GM18498 (cell line): Measurements from ENCODE around the gene PRKN.
"Not testable (repeated sequence)": the region's sequence is repeated elsewhere in the genome, so short reads cannot be mapped to it uniquely, and the experiment has no call there.

Experiments used
- ATAC-seq: cut with Tn5 transposase; IDR thresholded peaks from one replicate; pipeline ENCODE4 v1.9.1; 2021; ENCODE audit warnings: mild to moderate bottlenecking, moderate library complexity; ENCODE audit not compliant: unreplicated experiment

PRKN gene

DNA sequence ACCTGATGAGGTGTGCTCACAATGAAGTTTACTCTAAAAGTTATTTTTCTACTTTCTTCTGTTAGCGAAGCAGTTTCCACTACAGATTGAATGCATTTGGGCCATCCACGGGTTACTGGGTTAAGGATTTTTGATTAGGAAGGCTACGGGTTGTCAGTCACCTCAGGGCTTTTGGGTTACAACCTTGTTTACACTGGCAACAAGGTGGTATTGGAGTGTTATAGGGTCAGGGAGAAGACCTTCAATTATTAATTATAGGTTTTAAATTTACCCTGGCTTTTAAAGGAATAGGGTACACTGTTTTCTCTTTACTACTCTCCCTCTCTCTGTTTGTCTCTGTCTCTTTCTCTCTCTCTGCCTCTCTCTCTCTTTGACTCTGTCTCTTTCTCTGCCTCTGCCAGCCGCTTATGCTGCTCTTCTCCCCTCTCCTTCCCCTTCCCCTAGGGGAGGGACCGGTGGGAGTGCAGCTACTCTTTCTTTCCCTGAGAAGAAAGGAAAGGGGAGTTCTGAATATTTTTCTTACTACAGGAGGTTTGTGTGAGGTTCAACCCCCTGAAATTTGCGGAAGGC, 1413.5 kb downstream of the PRKN start:
- no peak for ATAC-seq

DNA sequence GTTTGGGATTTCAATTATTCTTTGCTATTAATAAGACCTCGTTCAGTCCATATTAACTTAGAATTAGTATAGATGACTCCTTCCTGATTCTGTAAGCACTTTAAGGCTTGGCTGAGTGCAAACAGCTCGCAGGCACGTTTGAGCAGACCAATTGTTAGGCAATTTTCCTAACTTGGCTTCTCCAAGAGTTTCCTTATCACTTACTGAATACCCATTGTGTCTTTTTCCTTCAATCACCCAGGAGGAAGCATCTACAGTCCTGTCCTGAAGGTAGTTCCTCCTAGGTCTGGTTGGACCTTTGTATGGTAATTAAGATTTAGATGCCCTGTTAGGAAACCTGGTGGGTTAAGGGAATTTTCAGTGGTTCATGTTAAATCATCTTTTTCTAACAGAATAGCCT, 1414.1 kb downstream of the PRKN start:
- not testable (repeated sequence) for ATAC-seq

DNA sequence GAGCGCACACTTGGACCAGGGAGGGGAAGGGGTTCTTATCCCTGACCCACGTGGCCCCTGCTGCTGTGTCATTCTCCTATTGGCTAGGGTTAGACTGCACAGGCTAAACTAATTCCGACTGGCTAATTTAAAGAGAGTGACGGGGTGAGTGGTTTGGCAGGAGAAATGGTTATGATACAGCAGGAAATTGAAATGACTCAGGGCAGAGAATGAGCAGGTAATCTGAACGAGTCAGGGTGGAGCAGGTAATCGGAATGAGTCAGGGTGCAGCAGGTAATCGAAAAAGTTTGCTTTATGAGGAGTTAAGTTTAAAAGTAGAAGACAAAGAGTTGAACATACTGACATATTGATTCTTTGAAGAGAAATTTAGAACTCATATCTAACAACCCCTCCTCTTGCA, 1417.8 kb downstream of the PRKN start:
- not testable (repeated sequence) for ATAC-seq

DNA sequence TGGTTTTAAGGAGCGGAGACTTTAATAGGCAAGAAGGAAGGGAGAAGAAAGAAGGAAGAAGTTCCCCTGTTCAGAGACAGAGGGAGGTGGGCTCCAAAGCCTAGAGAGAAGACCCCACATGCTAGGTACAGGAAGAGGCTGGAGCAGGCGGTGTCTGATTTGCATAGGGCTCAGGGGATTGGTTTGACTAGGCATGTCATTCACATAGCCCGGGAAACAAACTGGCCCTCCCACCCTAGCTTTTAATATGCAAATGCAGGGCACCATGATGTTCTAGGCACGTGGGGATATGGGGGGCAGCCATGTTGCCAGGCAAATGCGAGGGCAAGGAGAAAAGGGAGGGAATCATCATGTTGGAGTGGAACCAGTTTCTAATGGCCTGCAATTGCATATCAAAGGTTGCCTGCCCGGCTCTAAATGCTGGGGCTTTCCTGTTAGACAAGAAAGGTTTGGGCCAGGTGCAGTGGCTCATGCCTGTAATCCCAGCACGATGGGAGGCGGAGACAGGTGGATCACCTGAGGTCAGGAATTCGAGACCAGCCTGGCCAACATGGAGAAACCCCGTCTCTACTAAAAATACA, 1419.4 kb downstream of the PRKN start:
- no peak for ATAC-seq

DNA sequence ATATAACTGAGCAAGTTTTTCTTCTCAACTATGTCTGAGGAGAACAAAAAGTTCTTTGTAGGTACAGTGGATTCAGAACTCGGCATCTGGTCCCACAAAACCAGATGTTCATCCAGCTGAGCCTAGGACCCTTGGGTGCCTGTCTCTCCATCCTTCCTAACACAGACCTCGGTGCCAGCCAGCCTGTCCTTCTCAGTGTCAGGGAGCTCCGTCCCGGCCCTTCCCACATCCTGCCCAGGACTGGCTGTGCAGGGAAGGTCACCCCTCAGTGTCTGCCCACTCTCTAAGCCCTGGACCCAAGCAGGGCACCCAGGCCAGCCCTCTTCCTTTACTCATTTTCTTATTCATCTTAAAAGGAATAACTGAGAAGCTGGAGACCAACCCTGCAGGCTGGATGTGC, 1421.7 kb downstream of the PRKN start:
- ATAC-seq, result no peak

GRCh38 chr6:161303628-161304340, 1423.8 kb downstream of the PRKN start:
- no peak for ATAC-seq

- ATAC-seq, result no peak
These were observed 1424.6 kb downstream of the PRKN start for GRCh38 chr6:161302949-161303348.

DNA sequence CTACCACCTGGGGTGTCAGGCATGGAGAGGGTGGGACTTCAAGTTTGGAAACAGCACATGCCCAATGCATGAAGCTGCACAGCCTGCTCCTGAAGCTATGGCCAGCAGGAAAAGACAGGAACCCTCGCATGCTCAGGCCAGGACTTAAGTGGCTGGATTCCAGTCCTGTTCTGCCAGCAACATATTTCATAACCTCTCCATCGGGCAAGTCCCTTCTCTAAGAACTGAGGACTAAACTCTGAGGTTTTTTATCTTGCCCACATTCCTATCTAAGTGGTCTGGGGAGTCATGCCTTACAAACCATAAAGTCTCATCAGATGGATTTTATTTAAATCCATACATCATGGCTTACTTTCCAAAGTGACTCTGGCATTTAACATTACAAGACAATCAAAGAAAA, 1426.2 kb downstream of the PRKN start:
- no peak for ATAC-seq

GRCh38 chr6:161300823-161301222, 1426.7 kb downstream of the PRKN start:
- ATAC-seq, result no peak

DNA sequence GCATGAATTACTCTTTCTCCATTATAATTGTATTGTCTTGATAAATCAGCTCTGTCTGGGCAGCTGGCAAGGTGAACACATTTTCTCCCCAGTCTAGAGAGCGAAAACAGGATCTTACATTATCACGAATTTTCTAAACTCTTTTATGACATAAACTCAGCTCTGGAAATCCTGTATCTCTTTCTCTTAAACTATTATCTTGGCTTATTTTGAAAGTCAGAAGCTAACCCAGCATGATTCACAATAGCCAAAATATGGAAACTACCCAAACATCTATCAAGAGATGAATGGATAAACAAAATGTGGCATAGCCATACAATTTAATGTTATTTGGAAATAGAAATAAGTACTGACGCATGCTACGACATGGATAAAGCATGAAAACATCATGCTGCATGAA, 1427.8 kb downstream of the PRKN start:
- no peak for ATAC-seq
